ENCODE results near the gene IGF2R.
"Not testable (repeated sequence)": the region's sequence is repeated elsewhere in the genome, so short reads cannot be mapped to it uniquely, and the experiment has no call there.

The IGF2R gene

DNA sequence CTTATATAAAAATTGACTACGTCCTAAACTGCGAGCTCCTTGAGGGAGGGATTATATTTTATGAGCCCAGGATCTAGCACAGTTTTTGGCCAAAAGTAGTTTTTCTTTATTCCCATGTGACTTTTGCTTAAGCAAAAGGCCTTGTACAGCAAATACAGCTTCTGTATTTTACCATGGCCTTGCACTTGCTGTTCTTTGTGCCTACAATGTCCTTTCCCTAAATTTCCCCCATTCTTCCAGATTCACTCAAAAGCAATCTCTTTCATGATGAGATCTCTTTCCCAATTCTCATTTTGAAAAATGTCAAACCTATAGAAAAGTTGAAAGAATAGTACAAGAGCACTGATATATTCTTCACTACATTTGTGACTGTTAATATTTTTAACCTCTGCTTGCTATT lies 4.8 kb upstream of the IGF2R start:
- no peak for DNase-seq (ENCODE audit: low read depth)
- TF ChIP-seq MYC (IDR thresholded peaks at IDR 0.05; ENCODE audit: low read depth, low read length): no peak
- TF ChIP-seq MAX (IDR thresholded peaks at IDR 0.05; ENCODE audit: low read depth, low read length): no peak
- TF ChIP-seq POLR2A (IDR thresholded peaks at IDR 0.05; ENCODE audit: extremely low read depth, insufficient read length): no peak
- TF ChIP-seq, protein P1, sequence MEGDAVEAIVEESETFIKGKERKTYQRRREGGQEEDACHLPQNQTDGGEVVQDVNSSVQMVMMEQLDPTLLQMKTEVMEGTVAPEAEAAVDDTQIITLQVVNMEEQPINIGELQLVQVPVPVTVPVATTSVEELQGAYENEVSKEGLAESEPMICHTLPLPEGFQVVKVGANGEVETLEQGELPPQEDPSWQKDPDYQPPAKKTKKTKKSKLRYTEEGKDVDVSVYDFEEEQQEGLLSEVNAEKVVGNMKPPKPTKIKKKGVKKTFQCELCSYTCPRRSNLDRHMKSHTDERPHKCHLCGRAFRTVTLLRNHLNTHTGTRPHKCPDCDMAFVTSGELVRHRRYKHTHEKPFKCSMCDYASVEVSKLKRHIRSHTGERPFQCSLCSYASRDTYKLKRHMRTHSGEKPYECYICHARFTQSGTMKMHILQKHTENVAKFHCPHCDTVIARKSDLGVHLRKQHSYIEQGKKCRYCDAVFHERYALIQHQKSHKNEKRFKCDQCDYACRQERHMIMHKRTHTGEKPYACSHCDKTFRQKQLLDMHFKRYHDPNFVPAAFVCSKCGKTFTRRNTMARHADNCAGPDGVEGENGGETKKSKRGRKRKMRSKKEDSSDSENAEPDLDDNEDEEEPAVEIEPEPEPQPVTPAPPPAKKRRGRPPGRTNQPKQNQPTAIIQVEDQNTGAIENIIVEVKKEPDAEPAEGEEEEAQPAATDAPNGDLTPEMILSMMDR (IDR thresholded peaks at IDR 0.05; ENCODE audit: low read depth, low read length): no peak
- H3K4me3 ChIP-seq (ENCODE audit: low read depth, low read length): no peak overlapping the region

DNA sequence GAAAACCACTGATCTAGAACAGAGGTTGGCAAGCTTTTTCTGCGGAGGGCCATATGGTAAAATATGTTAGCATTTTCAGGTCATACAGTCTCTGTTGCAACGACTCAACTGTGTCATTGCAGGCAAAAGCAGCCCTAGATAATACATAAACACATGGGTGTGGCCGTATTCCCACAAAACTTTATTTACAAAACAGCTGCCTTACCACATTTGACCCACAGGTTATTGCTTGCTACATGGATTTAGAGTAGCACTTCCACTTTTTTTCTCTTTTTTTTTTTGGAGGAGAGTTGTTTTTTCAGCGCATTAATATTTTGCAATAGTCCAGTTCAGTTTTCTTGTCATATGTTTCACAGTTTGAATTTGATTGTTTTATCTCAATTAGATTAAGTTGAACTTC lies 2.5 kb upstream of the IGF2R start:
- peak; percentile 62 for DNase-seq (ENCODE audit: low read depth)
- no peak for TF ChIP-seq POLR2A (IDR thresholded peaks at IDR 0.05; ENCODE audit: extremely low read depth, insufficient read length)
- TF ChIP-seq, protein P1 (IDR thresholded peaks at IDR 0.05; ENCODE audit: low read depth, low read length): no peak
- no peak for TF ChIP-seq MYC (IDR thresholded peaks at IDR 0.05; ENCODE audit: low read depth, low read length)
- no peak for TF ChIP-seq MAX (IDR thresholded peaks at IDR 0.05; ENCODE audit: low read depth, low read length)
- H3K4me3 ChIP-seq (ENCODE audit: low read depth, low read length): no peak overlapping the region

GRCh38 chr6:159966981-159967380 lies 1.9 kb upstream of the IGF2R start:
- no peak for DNase-seq (ENCODE audit: low read depth)
- no peak for TF ChIP-seq MAX (IDR thresholded peaks at IDR 0.05; ENCODE audit: low read depth, low read length)
- TF ChIP-seq, protein P1 (IDR thresholded peaks at IDR 0.05; ENCODE audit: low read depth, low read length): no peak
- no peak for TF ChIP-seq POLR2A (IDR thresholded peaks at IDR 0.05; ENCODE audit: extremely low read depth, insufficient read length)
- TF ChIP-seq MYC (IDR thresholded peaks at IDR 0.05; ENCODE audit: low read depth, low read length): no peak
- no peak overlapping the region for H3K4me3 ChIP-seq (ENCODE audit: low read depth, low read length)

DNA sequence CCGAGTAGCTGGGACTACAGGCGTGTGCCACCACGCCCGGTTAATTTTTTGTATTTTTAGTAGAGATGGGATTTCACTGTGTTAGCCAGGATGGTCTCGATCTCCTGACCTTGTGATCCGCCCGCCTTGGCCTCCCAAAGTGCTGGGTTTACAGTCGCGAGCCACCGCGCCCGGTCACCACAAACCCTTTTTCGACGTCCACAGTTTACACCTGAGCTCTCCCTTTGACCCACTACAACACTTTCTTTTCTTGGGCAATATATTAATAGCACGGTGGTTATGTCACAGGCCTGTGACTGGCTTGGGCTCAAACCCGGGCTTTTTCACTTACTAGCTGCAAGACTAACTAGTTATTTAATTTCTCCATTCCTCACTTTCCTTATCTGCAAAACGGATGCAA lies 1.3 kb upstream of the IGF2R start:
- H3K4me3 ChIP-seq (ENCODE audit: low read depth, low read length): not testable (repeated sequence)

DNA sequence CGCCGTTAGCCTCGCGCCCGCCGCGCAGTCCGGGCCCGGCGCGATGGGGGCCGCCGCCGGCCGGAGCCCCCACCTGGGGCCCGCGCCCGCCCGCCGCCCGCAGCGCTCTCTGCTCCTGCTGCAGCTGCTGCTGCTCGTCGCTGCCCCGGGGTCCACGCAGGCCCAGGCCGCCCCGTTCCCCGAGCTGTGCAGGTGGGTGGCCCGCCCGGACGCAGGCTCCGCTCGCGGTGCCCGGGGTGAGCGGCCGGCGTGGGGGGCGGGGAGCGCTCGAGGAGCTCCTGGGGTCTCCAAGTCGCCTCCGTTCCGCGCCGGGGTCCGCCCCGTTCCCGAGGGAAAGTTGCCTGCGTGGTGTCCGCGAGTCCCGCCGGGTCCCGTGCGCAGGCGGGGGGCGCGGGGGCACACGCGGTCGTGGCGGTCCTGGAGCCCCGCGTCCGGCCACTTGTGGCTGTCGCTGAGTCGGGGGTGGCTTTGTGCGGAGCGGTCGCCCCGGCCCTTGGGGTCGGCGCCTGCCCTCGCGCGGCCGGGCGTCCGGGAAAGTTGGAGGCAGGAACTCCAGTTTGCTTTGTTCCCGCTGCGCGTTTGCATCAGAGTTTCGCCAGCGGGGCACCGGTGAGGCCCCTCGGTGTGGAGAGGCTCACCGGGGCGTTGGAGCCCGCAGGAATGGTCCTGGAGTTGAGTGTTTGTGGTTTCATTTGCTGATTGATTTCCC lies 476 bp downstream of the IGF2R start:
- no peak for TF ChIP-seq POLR2A (IDR thresholded peaks at IDR 0.05; ENCODE audit: extremely low read depth, insufficient read length)
- TF ChIP-seq, protein P1 (IDR thresholded peaks at IDR 0.05; ENCODE audit: low read depth, low read length): no peak
- no peak for TF ChIP-seq MYC (IDR thresholded peaks at IDR 0.05; ENCODE audit: low read depth, low read length)
- TF ChIP-seq MAX (IDR thresholded peaks at IDR 0.05; ENCODE audit: low read depth, low read length): no peak
- peak overlapping the region; percentile 75 for H3K4me3 ChIP-seq (ENCODE audit: low read depth, low read length)
- peak; percentile 70 for DNase-seq (ENCODE audit: low read depth)

More for the DNA sequence above, 1.3 kb upstream of the IGF2R start:
- not testable (repeated sequence) for DNase-seq (ENCODE audit: low read depth)

GRCh38 chr6:159969921-159970320 lies 1.0 kb downstream of the IGF2R start:
- TF ChIP-seq, protein P1 (IDR thresholded peaks at IDR 0.05; ENCODE audit: low read depth, low read length): no peak
- TF ChIP-seq MYC (IDR thresholded peaks at IDR 0.05; ENCODE audit: low read depth, low read length) (no peak), MAX (IDR thresholded peaks at IDR 0.05; ENCODE audit: low read depth, low read length) (no peak), POLR2A (IDR thresholded peaks at IDR 0.05; ENCODE audit: extremely low read depth, insufficient read length) (no peak)
- H3K4me3 ChIP-seq (ENCODE audit: low read depth, low read length): peak overlapping the region; percentile 75
- DNase-seq (ENCODE audit: low read depth): peak; percentile 78
